NCI-H1694 (cell line): ENCODE results near the gene ZNF132.
"Not testable (repeated sequence)": the region's sequence is repeated elsewhere in the genome, so short reads cannot be mapped to it uniquely, and the experiment has no call there.

ENCODE experiments used
- DNase-seq: peaks from one replicate; lab custom pipeline; 2025; lab: John Stamatoyannopoulos, UW

Gene ZNF132

GRCh38 chr19:58439576-58440554, at the start of gene ZNF132:
ZNF132 (minus strand) TSS chr19:58440153; CDS start chr19:58439821, 332 bp downstream.
- no peak for DNase-seq

- not testable (repeated sequence) for DNase-seq
These were observed 44.4 kb upstream of the ZNF132 start for GRCh38 chr19:58484349-58484748.

GRCh38 chr19:58483776-58484175, 43.8 kb upstream of the ZNF132 start:
- DNase-seq, result no peak

DNA sequence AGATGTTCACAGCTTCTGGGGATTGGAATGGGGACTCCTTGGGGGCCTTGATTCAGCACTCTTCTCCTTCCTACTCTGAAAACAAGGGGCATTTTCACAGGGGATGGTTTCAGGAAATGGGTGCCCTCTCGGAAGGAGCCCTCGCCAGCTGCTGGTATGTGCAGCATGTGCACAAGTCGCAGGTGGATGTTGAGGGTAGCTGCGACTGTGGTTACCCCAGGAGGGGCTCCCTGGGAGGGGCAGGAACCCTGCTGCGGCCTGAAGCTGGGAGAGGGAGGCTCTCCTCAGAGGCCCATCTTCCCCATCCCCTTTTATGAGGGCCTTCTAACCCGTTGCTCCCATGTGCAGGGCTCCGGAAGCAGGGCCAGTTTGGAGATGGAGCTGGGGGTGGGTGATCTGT, 42.4 kb upstream of the ZNF132 start:
- DNase-seq, result no peak

DNA sequence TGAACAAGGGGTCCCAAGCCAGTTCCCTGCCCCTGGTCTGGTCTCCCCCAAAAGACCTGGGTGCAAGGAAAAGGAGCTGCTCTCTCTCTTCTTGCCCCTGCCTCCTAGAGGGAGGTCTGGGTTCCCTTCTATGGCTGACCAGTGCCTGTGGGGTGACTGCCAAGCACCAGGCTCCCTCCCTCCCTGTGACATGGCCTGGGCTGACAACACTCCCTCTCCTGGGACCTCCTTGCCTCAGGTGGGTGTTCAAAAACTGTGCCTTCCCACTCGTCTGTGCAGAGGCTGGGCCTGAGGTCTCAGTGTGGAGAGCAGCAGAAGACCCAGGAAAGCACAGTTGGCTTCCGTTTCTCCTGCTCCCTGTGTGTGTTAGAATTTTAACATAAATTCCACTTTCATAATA, 40.9 kb upstream of the ZNF132 start:
- DNase-seq, result no peak

GRCh38 chr19:58480481-58480830, 40.5 kb upstream of the ZNF132 start:
- DNase-seq, result no peak

DNA sequence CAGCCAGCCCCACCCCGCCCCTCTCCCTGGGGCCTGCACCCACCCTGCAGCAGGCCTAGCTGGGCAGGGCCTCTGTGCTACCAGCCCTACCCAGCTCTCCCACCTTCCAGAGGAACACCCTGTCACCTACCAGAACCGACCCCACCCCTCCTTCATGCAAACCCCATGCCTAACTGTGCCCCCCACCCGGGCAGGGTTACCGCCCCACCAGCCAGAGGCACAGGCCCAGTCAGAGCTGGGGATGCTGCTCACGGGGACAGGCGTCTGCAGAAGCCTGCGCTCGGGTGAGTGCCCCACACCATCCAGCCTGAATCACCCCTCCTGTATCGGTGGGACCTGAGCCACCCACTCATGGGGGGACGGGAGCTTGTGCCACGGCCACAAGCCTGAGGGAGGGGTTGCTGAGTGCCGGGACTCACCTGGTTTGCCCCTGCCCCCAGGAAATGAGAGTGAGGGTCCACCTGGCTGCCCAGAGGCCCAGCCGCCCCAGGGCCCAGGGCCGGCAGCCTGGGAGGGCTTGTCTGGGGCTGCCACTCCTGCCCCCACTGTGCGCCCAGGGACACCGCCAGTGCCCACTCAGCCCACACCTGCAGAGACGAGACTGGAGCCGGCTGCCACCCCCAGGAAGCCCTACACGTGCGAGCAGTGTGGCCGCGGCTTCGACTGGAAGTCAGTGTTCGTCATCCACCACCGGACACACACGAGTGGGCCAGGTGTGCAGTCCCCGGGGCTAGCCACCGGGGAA, 40.0 kb upstream of the ZNF132 start:
- DNase-seq, result no peak

GRCh38 chr19:58479303-58479702, 39.4 kb upstream of the ZNF132 start:
- no peak for DNase-seq

- no peak for DNase-seq
These were observed 37.9 kb upstream of the ZNF132 start for GRCh38 chr19:58477871-58478270.

- no peak for DNase-seq
These were observed 37.2 kb upstream of the ZNF132 start for GRCh38 chr19:58477130-58477529.

- DNase-seq, result no peak
These were observed 36.6 kb upstream of the ZNF132 start for GRCh38 chr19:58476498-58477015.

DNA sequence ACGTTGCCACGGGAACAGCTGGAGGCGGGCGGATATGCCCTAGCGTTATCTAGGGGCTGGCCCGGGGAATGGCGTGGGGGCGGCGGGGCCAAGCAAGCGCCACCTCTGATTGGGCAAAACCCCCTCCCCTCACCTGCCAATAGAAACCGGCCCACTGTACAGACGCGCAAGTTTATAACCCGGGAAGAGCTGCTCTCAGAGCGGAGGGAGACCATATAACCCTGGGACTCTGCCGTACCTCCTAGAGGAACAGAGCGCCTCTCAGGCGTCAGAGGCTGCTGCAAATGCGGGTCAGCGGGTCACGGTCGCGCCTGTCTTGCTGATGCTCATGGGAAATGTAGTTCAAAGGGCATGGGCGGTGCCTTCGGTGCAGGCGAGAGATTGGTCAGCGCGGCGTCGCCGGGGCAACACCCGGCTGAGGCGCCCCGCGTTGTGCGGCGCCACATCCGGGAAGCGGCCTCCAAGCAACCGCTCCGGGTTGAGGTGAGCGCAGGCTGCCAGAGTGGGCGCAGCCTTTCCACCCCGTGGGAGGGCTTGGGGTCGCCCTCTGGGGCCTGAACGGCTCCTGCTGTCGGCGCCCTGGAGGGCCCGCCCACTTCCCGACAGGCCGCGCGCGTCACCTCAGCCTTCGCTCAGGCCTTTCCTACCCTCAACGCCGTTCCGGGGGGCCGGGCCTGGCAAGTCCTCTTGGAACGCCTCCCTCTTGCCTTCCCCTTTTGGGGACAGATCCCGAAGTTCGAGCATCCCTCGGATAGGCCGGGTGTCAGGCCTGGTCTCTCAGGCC, 36.0 kb upstream of the ZNF132 start, which contains the start of gene ZNF446:
Gene ZNF446 (plus strand): TSS at position 639 of the 784 bp plus-strand sequence. CDS start 867 bp downstream, outside the sequence.
- DNase-seq, result peak; percentile 93

DNA sequence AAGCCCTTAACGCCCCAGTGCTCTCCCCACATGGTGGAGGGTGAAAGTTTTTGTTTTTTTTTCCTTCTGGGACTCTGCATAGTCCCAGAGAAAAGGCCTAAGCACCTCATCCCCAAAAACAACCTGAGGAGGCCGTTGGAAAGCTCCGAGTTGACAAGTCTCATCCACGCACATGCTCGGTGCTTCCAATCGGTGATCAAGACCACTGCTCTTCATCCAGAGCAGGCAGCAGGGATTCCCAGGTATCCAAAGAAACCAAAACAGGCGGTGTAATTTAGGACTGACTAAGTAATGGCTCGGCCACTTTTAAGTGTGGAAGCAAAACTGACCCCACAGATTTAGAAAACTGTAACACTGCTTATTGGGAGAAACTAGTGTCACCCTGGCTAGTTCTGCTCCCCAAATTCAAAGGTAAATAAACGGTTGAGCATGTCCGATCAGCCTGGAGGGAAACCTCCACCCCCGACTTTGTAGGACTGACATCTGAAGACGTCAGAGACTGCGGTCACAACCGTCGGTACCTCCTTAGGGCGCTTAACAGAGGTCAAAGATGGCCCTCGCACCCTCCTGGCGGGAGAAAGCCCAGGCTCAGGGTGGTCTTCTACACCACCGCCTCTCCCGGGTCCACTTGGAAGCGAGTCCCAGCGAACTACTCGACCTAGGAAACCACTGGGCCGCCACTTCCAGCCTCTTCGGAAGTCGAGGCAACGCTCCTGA, 35.2 kb upstream of the ZNF132 start:
- no peak for DNase-seq

DNA sequence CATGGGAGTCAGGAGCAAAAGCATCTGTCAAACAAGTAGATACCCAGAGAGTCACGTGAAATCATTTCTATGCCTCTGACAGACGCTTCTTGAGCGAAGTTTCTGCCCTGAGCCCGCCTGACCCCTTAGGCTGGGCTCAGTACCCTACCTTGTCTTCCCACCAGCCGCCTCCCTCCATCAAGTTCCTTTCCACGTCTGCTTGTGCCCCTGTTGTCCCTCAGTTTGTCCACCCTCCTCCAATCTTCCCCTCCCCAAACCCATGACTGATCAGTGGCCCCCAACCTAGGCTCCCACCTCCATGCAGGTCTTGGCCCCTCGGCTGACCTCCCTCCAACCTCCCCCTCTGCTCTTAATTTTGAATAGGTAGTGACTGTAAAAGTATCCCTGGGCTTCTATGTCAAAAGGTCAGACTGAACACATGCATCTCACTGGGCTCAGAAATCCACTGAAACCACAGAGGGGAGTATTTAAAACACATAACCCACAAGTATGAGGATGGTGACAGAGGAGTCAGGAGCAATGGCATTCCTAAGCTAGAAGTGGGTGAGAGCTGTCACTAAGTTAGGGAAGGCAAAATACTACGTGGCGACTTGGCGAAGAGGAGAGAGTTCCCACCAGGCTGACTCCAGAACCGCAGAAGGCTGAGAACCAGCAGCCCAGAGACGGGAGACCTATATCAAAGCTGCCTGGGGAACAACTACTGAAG, 34.5 kb upstream of the ZNF132 start:
- no peak for DNase-seq

DNA sequence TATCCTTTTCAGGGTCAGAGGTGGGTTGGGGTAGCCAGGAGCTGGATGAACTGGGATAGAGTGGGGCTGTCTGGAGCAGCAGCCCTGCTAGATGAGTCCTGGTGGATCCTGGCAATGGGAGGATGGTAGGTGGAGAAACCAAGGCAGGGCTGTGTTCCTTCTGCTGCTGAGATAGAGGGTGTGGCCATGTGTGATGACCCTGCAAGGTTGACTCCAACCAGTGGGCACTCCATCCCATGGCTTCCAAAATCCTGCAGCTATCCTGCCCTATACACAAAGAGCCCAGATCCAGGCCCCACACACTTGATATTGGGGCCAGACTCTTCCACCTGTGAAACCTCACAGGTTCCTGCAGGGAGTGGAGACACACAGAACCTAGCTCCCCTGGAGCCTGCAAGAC, 33.8 kb upstream of the ZNF132 start:
- no peak for DNase-seq

- DNase-seq, result no peak
These were observed 31.8 kb upstream of the ZNF132 start for GRCh38 chr19:58471736-58472135.

GRCh38 chr19:58470837-58471543, 31.0 kb upstream of the ZNF132 start:
- not testable (repeated sequence) for DNase-seq

DNA sequence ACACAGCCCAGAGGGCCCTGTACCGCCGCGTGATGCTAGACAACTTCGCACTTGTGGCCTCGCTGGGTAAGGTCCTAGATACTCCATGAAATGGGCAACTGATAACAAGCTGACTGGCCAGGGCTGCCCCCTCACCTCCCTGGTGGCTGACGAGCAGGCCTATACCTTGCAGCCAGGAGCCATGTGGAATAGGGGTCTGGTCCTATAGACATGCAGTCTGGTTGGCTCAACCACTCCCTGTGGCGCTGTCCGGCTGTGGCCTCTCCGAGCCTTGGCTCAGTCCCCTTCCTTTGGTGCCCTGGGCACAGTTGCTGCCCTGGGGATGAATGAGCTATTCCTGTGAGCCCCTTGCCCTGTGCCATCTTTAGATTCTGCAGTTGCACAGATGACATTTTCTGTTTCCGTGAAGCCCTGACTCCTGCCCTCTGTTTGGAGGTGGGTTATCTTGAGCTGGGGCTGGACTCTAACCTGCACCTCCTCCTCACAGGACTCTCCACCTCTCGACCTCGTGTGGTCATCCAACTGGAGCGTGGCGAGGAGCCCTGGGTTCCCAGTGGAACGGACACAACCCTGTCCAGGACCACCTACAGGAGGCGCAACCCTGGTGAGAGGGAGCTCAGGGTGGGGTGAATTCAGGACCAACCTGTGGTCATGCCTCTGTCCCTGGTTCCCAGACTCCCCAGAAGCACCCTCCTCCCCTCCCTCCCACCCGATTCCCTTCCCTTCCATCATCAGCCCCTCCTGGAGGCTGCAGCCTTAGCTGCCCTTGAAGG, 29.5 kb upstream of the ZNF132 start:
- DNase-seq, result no peak

GRCh38 chr19:58468216-58468839, 28.4 kb upstream of the ZNF132 start:
- no peak for DNase-seq
